ENCODE data around the gene STYXL1. TPM values are rescaled to one million over a fixed set of nuclear protein-coding genes. Genes with fewer than 3 reads are reported as not detected.

STYXL1 gene
- polyA plus RNA-seq, 3 donors, result 42.8 to 54.1 (median 53.0) TPM

- no peak for DNase-seq (ENCODE audit: low read depth in 3 of 3, low spot score in 2 of 3)
Measured at GRCh38 chr7:75982306-75983064, 65.3 kb downstream of the STYXL1 start.

- DNase-seq (ENCODE audit: low read depth in 3 of 3, low spot score in 2 of 3), result no peak
Measured at GRCh38 chr7:75981453-75982305, 66.1 kb downstream of the STYXL1 start.

- DNase-seq (ENCODE audit: low read depth in 3 of 3, low spot score in 2 of 3), result no peak
Measured at GRCh38 chr7:75981203-75981452, 66.7 kb downstream of the STYXL1 start.

GRCh38 chr7:75980430-75981202 is 67.2 kb downstream of the STYXL1 start:
- DNase-seq (ENCODE audit: low read depth in 3 of 3, low spot score in 2 of 3), result no peak

GRCh38 chr7:75979759-75980429 is 67.9 kb downstream of the STYXL1 start:
- no peak for DNase-seq (ENCODE audit: low read depth in 3 of 3, low spot score in 2 of 3)

- DNase-seq (ENCODE audit: low read depth in 3 of 3, low spot score in 2 of 3), result no peak
Measured at GRCh38 chr7:75977743-75978142, 70.1 kb downstream of the STYXL1 start.

- no peak for DNase-seq (ENCODE audit: low read depth in 3 of 3, low spot score in 2 of 3)
Measured at GRCh38 chr7:75971961-75972763, 75.6 kb downstream of the STYXL1 start.

- DNase-seq (ENCODE audit: low read depth in 3 of 3, low spot score in 2 of 3), result no peak
Measured at GRCh38 chr7:75971309-75971960, 76.4 kb downstream of the STYXL1 start.

GRCh38 chr7:75969704-75970498 is 77.9 kb downstream of the STYXL1 start:
- no peak for DNase-seq (ENCODE audit: low read depth in 3 of 3, low spot score in 2 of 3)

GRCh38 chr7:75969182-75969581 is 78.6 kb downstream of the STYXL1 start:
- no peak for DNase-seq (ENCODE audit: low read depth in 3 of 3, low spot score in 2 of 3)

GRCh38 chr7:75968561-75969001 is 79.2 kb downstream of the STYXL1 start:
- no peak for DNase-seq (ENCODE audit: low read depth in 3 of 3, low spot score in 2 of 3)

- no peak for DNase-seq (ENCODE audit: low read depth in 3 of 3, low spot score in 2 of 3)
Measured at GRCh38 chr7:75968012-75968411, 79.8 kb downstream of the STYXL1 start.

GRCh38 chr7:75967487-75967997 is 80.3 kb downstream of the STYXL1 start:
- peak in 1 of 3 donors; percentile 61 for DNase-seq (ENCODE audit: low read depth in 3 of 3, low spot score in 2 of 3)

GRCh38 chr7:75967055-75967454 is 80.7 kb downstream of the STYXL1 start:
- no peak for DNase-seq (ENCODE audit: low read depth in 3 of 3, low spot score in 2 of 3)

- DNase-seq (ENCODE audit: low read depth in 3 of 3, low spot score in 2 of 3), result no peak
Measured at GRCh38 chr7:75966190-75966961, 81.4 kb downstream of the STYXL1 start.

- no peak for DNase-seq (ENCODE audit: low read depth in 3 of 3, low spot score in 2 of 3)
Measured at GRCh38 chr7:75965617-75966016, 82.2 kb downstream of the STYXL1 start.

- no peak for DNase-seq (ENCODE audit: low read depth in 3 of 3, low spot score in 2 of 3)
Measured at GRCh38 chr7:75963381-75963995, 84.3 kb downstream of the STYXL1 start.
